Central memory CD8-positive, alpha-beta T cell (primary cell): Measurements from ENCODE around the gene CPZ.

Experiments used
- ATAC-seq: fragments of 150-1000 bp; cut with Tn5 transposase; replicated peaks from 2 replicates; pipeline ENCODE4 v1.10.0; 2022; ENCODE audit warnings: mild to moderate bottlenecking, moderate FRiP score, moderate number of reproducible peaks; ENCODE audit not compliant: poor library complexity, severe bottlenecking; ENCODE audit errors: extremely low read depth
- DNase-seq, 2 donors: peaks; one replicate each; pipeline ENCODE4 v3.0.0; 2021; ENCODE audit warnings: low spot score in 2 of 2
- H3K27ac Mint-ChIP-seq: one replicate; pipeline ENCODE4 v1.8.0; 2022; ENCODE audit warnings: low read depth, mild to moderate bottlenecking, moderate library complexity, mixed read lengths
- H3K27me3 Mint-ChIP-seq: one replicate; pipeline ENCODE4 v1.8.0; 2022; ENCODE audit warnings: mixed read lengths
- H3K36me3 Mint-ChIP-seq: one replicate; pipeline ENCODE4 v1.8.0; 2022; ENCODE audit warnings: mild to moderate bottlenecking, moderate library complexity, mixed read lengths; ENCODE audit not compliant: insufficient read depth
- H3K4me1 Mint-ChIP-seq: one replicate; pipeline ENCODE4 v1.8.0; 2022; ENCODE audit warnings: mixed read lengths
- H3K4me3 Mint-ChIP-seq: one replicate; pipeline ENCODE4 v1.8.0; 2022; ENCODE audit warnings: mild to moderate bottlenecking, moderate library complexity, mixed read lengths
- H3K9me3 Mint-ChIP-seq: one replicate; pipeline ENCODE4 v1.8.0; 2022; ENCODE audit warnings: mixed read lengths

The CPZ gene

GRCh38 chr4:8578717-8579116, 13.8 kb upstream of the CPZ start:
- H3K27me3 Mint-ChIP-seq: peaks cover 57% of the 10 kb centered on the region
- no peak for DNase-seq
- no peak overlapping the region for H3K27ac Mint-ChIP-seq
- H3K4me3 Mint-ChIP-seq: no peak overlapping the region
- no peaks in the 10 kb centered on the region for H3K36me3 Mint-ChIP-seq
- no peaks in the 10 kb centered on the region for H3K4me1 Mint-ChIP-seq
- no peaks in the 10 kb centered on the region for H3K9me3 Mint-ChIP-seq
- ATAC-seq: no peak

- H3K27me3 Mint-ChIP-seq: peaks cover 66% of the 10 kb centered on the region
- ATAC-seq (no peak), DNase-seq (no peak)
- no peak overlapping the region for H3K4me3 Mint-ChIP-seq
- H3K27ac Mint-ChIP-seq: peak overlapping the region; percentile 23
- no peaks in the 10 kb centered on the region for H3K4me1 Mint-ChIP-seq
- H3K9me3 Mint-ChIP-seq: no peaks in the 10 kb centered on the region
- no peaks in the 10 kb centered on the region for H3K36me3 Mint-ChIP-seq
Measured at GRCh38 chr4:8579526-8580320, 12.8 kb upstream of the CPZ start.

- Mint-ChIP-seq H3K36me3 (no peaks in the 10 kb centered on the region), H3K4me3 (no peak within 1 kb of the TSS), H3K9me3 (no peaks in the 10 kb centered on the region), H3K27ac (peak within 1 kb of the TSS; percentile 23), H3K4me1 (no peaks in the 10 kb centered on the region), H3K27me3 (peaks cover 68% of the 10 kb centered on the region)
- DNase-seq: no peak
- ATAC-seq: no peak
Measured at GRCh38 chr4:8580321-8581093, 12.1 kb upstream of the CPZ start, which contains the start of gene GPR78. GPR78 (plus strand) TSS chr4:8580392; CDS start chr4:8580983, 591 bp downstream.

- DNase-seq (no peak), ATAC-seq (no peak)
- H3K9me3 Mint-ChIP-seq: no peaks in the 10 kb centered on the region
- H3K4me1 Mint-ChIP-seq: no peaks in the 10 kb centered on the region
- H3K36me3 Mint-ChIP-seq: no peaks in the 10 kb centered on the region
- H3K27me3 Mint-ChIP-seq: peaks cover 68% of the 10 kb centered on the region
- H3K4me3 Mint-ChIP-seq: no peak overlapping the region
- no peak overlapping the region for H3K27ac Mint-ChIP-seq
Measured at GRCh38 chr4:8581094-8581861, 11.3 kb upstream of the CPZ start.

- H3K9me3 Mint-ChIP-seq: no peaks in the 10 kb centered on the region
- no peak overlapping the region for H3K4me3 Mint-ChIP-seq
- no peaks in the 10 kb centered on the region for H3K36me3 Mint-ChIP-seq
- no peak for DNase-seq
- no peaks in the 10 kb centered on the region for H3K4me1 Mint-ChIP-seq
- ATAC-seq: no peak
- no peak overlapping the region for H3K27ac Mint-ChIP-seq
- peaks cover 69% of the 10 kb centered on the region for H3K27me3 Mint-ChIP-seq
Measured at GRCh38 chr4:8582016-8582415, 10.5 kb upstream of the CPZ start.

GRCh38 chr4:8582436-8582835, 10.1 kb upstream of the CPZ start:
- Mint-ChIP-seq H3K36me3 (no peaks in the 10 kb centered on the region), H3K4me3 (no peak overlapping the region), H3K9me3 (no peaks in the 10 kb centered on the region), H3K4me1 (no peaks in the 10 kb centered on the region), H3K27me3 (peaks cover 69% of the 10 kb centered on the region), H3K27ac (no peak overlapping the region)
- DNase-seq: no peak
- ATAC-seq: no peak

GRCh38 chr4:8582941-8583654, 9.5 kb upstream of the CPZ start:
- no peaks in the 10 kb centered on the region for H3K36me3 Mint-ChIP-seq
- H3K4me1 Mint-ChIP-seq: no peaks in the 10 kb centered on the region
- no peak overlapping the region for H3K4me3 Mint-ChIP-seq
- no peaks in the 10 kb centered on the region for H3K9me3 Mint-ChIP-seq
- DNase-seq (no peak), ATAC-seq (no peak)
- no peak overlapping the region for H3K27ac Mint-ChIP-seq
- H3K27me3 Mint-ChIP-seq: peaks cover 63% of the 10 kb centered on the region

- Mint-ChIP-seq H3K27me3 (peaks cover 57% of the 10 kb centered on the region), H3K36me3 (no peaks in the 10 kb centered on the region), H3K27ac (no peak overlapping the region), H3K4me3 (no peak overlapping the region), H3K4me1 (no peaks in the 10 kb centered on the region), H3K9me3 (no peaks in the 10 kb centered on the region)
- no peak for DNase-seq
- no peak for ATAC-seq
Measured at GRCh38 chr4:8583655-8584025, 8.9 kb upstream of the CPZ start.

GRCh38 chr4:8585186-8585585, 7.4 kb upstream of the CPZ start:
- Mint-ChIP-seq H3K4me1 (no peaks in the 10 kb centered on the region), H3K9me3 (no peaks in the 10 kb centered on the region), H3K4me3 (no peak overlapping the region), H3K27ac (no peak overlapping the region), H3K36me3 (no peaks in the 10 kb centered on the region), H3K27me3 (peaks cover 52% of the 10 kb centered on the region)
- DNase-seq: no peak
- ATAC-seq: no peak

- Mint-ChIP-seq H3K27ac (no peak overlapping the region), H3K27me3 (peaks cover 58% of the 10 kb centered on the region), H3K36me3 (no peaks in the 10 kb centered on the region), H3K4me1 (no peaks in the 10 kb centered on the region), H3K4me3 (no peak overlapping the region), H3K9me3 (no peaks in the 10 kb centered on the region)
- DNase-seq (no peak), ATAC-seq (no peak)
Measured at GRCh38 chr4:8585721-8586212, 6.8 kb upstream of the CPZ start.

- Mint-ChIP-seq H3K27ac (no peak overlapping the region), H3K4me1 (no peaks in the 10 kb centered on the region), H3K27me3 (peaks cover 63% of the 10 kb centered on the region), H3K36me3 (no peaks in the 10 kb centered on the region), H3K9me3 (no peaks in the 10 kb centered on the region), H3K4me3 (no peak overlapping the region)
- ATAC-seq (no peak), DNase-seq (no peak)
Measured at GRCh38 chr4:8586246-8586645, 6.3 kb upstream of the CPZ start.
